ENCODE results near the gene TREML4. TPM values are rescaled to one million over a fixed set of nuclear protein-coding genes. Genes with fewer than 3 reads are reported as not detected.
A peak's percentile ranks its signal among the peaks of the same experiment; 100 is the strongest.

Gene TREML4
- polyA plus RNA-seq, 1 donor (not counting 4 experiments of a cell fraction or from before 2014, with no cell fraction given), result not detected

- Histone ChIP-seq H3K27me3 (ENCODE audit: control insufficient read depth, extremely low read depth, insufficient read depth, low read length) (peaks cover 10% of the 10 kb centered on the region), H3K9me3 (ENCODE audit: control insufficient read depth, low read depth, low read length) (peaks cover 5% of the 10 kb centered on the region), H2AFZ (ENCODE audit: control insufficient read depth, low read length) (no peak overlapping the region), H3K79me2 (ENCODE audit: control insufficient read depth, insufficient read depth, low read length) (no peaks in the 10 kb centered on the region), H3K27ac (ENCODE audit: control insufficient read depth, insufficient read depth, low read length) (no peak overlapping the region), H3K9ac (ENCODE audit: control insufficient read depth, extremely low read depth, insufficient read depth, low read length) (no peak overlapping the region), H3K9me1 (ENCODE audit: control insufficient read depth, extremely low read depth, insufficient read depth, low read length) (no peaks in the 10 kb centered on the region), H3K4me3 (ENCODE audit: control insufficient read depth in 2 of 3, extremely low read depth in 1 of 3, insufficient read depth in 2 of 3, low read depth in 1 of 3, low read length in 3 of 3) (no peak overlapping the region), H4K20me1 (ENCODE audit: control insufficient read depth, extremely low read depth, insufficient read depth, low read length) (no peaks in the 10 kb centered on the region), H3K36me3 (ENCODE audit: control insufficient read depth in 2 of 2, extremely low read depth in 1 of 2, insufficient read depth in 2 of 2, low read length in 2 of 2) (no peaks in the 10 kb centered on the region), H3K4me1 (ENCODE audit: control insufficient read depth, extremely low read depth, insufficient read depth, low read length) (no peaks in the 10 kb centered on the region), H3K4me2 (ENCODE audit: control insufficient read depth, extremely low read depth, insufficient read depth, low read depth, low read length) (no peak overlapping the region)
- TF ChIP-seq CTCF (optimal IDR thresholded peaks at IDR 0.05 in 1 of 3, IDR thresholded peaks at IDR 0.05 in 1 of 3, conservative IDR thresholded peaks at IDR 0.05 in 1 of 3; ENCODE audit: extremely low read depth in 1 of 3, insufficient read depth in 2 of 3, low read length in 3 of 3) (peak in 2 of 3 experiments; percentile 34 to 73), EZH2 (IDR thresholded peaks at IDR 0.05; ENCODE audit: low read length) (no peak)
- dilution Hi-C loops (cut with MboI; ENCODE audit: extremely low pct_ligation_motif_present, low sequenced_read_pairs), result loop anchor here (25.0 kb wide), 1 partner anchor 104 kb away; no protein-coding TSS in a partner anchor
- FAIRE-seq (no peak), DNase-seq (ENCODE audit: low read depth, low spot score) (no peak)
These were observed 36.6 kb upstream of the TREML4 start for GRCh38 chr6:41191569-41191968.

GRCh38 chr6:41193171-41193734 lies 34.9 kb upstream of the TREML4 start:
- H3K27ac ChIP-seq (ENCODE audit: control insufficient read depth, insufficient read depth, low read length), result no peak overlapping the region
- H3K4me2 ChIP-seq (ENCODE audit: control insufficient read depth, extremely low read depth, insufficient read depth, low read depth, low read length), result no peak overlapping the region
- no peaks in the 10 kb centered on the region for H4K20me1 ChIP-seq (ENCODE audit: control insufficient read depth, extremely low read depth, insufficient read depth, low read length)
- DNase-seq (ENCODE audit: low read depth, low spot score), result no peak
- TF ChIP-seq CTCF (optimal IDR thresholded peaks at IDR 0.05 in 1 of 3, IDR thresholded peaks at IDR 0.05 in 1 of 3, conservative IDR thresholded peaks at IDR 0.05 in 1 of 3; ENCODE audit: extremely low read depth in 1 of 3, insufficient read depth in 2 of 3, low read length in 3 of 3), result no peak
- TF ChIP-seq EZH2 (IDR thresholded peaks at IDR 0.05; ENCODE audit: low read length), result no peak
- dilution Hi-C loops (cut with MboI; ENCODE audit: extremely low pct_ligation_motif_present, low sequenced_read_pairs), result loop anchor here (25.0 kb wide), 1 partner anchor 106 kb away; no protein-coding TSS in a partner anchor
- no peaks in the 10 kb centered on the region for H3K79me2 ChIP-seq (ENCODE audit: control insufficient read depth, insufficient read depth, low read length)
- H3K27me3 ChIP-seq (ENCODE audit: control insufficient read depth, extremely low read depth, insufficient read depth, low read length), result peaks cover 10% of the 10 kb centered on the region
- H3K4me3 ChIP-seq (ENCODE audit: control insufficient read depth in 2 of 3, extremely low read depth in 1 of 3, insufficient read depth in 2 of 3, low read depth in 1 of 3, low read length in 3 of 3), result no peak overlapping the region
- no peaks in the 10 kb centered on the region for H3K9me1 ChIP-seq (ENCODE audit: control insufficient read depth, extremely low read depth, insufficient read depth, low read length)
- H3K36me3 ChIP-seq (ENCODE audit: control insufficient read depth in 2 of 2, extremely low read depth in 1 of 2, insufficient read depth in 2 of 2, low read length in 2 of 2), result no peaks in the 10 kb centered on the region
- no peak overlapping the region for H2AFZ ChIP-seq (ENCODE audit: control insufficient read depth, low read length)
- H3K9ac ChIP-seq (ENCODE audit: control insufficient read depth, extremely low read depth, insufficient read depth, low read length), result no peak overlapping the region
- no peaks in the 10 kb centered on the region for H3K4me1 ChIP-seq (ENCODE audit: control insufficient read depth, extremely low read depth, insufficient read depth, low read length)
- H3K9me3 ChIP-seq (ENCODE audit: control insufficient read depth, low read depth, low read length), result peaks cover 5% of the 10 kb centered on the region
- no peak for FAIRE-seq

Data from keratinocyte (primary cell).